ENCODE data around the gene RPS6KB1. TPM values are rescaled to one million over a fixed set of nuclear protein-coding genes. Genes with fewer than 3 reads are reported as not detected.
A peak's percentile ranks its signal among the peaks of the same experiment; 100 is the strongest.

Gene RPS6KB1
- total and polyA plus RNA-seq, 9 of the 15 experiments (the other 6 are each of a cell fraction or from before 2014, with no cell fraction given), result 8.8 to 60.7 (median 35.1) TPM

DNA sequence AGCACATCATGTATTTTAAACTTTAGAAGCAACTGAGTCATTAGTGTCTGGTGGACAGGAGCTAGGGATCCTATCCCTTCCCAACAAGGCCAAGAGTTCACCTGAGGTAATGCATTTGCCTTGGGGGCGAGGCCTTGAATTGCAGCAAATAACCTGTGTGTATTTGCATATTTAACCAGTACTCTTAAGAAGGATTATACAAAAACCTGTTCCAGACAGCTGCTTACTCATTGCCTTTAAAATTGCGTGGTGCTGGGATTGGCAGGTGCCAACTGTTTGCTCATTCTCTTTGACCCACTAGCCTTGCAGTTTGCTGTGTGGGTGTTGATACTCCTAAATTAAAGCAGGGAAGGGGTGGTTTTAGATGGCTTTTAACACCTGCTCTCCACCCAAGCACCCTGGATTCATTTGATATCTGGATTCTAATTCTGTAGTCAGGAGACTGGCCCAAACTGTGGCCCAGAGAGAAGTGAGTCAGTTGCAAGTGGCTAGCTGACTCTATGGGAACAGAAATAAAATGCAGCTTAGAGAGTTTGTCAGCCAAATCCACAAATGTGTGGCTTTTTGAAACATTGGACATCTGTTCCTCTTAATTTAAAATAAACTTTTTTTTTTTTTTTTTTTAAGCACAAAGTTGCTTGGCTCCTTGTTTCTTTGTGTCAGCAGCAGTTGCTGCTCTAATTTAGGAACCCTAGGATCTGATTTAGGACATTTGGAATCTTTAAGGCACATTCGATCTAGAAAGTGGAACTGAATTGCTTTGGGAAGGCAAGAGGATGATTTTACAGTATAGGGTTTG is 47.1 kb upstream of the RPS6KB1 start (continued):
- TF ChIP-seq KAT7 (CRISPR knock-in tag; IDR thresholded peaks at IDR 0.05; ENCODE audit: borderline replicate concordance), result no peak; the same call in 1 of the 2 replicates
- no peak for TF ChIP-seq POLR3A (IDR thresholded peaks at IDR 0.05; ENCODE audit: borderline replicate concordance, extremely low read depth, insufficient read depth, insufficient read length)
- TF ChIP-seq MIER1 (IDR thresholded peaks at IDR 0.05; ENCODE audit: low read depth), result no peak
- no peak for TF ChIP-seq ZNF224 (CRISPR knock-in tag; IDR thresholded peaks at IDR 0.05)
- TF ChIP-seq, protein P1, sequence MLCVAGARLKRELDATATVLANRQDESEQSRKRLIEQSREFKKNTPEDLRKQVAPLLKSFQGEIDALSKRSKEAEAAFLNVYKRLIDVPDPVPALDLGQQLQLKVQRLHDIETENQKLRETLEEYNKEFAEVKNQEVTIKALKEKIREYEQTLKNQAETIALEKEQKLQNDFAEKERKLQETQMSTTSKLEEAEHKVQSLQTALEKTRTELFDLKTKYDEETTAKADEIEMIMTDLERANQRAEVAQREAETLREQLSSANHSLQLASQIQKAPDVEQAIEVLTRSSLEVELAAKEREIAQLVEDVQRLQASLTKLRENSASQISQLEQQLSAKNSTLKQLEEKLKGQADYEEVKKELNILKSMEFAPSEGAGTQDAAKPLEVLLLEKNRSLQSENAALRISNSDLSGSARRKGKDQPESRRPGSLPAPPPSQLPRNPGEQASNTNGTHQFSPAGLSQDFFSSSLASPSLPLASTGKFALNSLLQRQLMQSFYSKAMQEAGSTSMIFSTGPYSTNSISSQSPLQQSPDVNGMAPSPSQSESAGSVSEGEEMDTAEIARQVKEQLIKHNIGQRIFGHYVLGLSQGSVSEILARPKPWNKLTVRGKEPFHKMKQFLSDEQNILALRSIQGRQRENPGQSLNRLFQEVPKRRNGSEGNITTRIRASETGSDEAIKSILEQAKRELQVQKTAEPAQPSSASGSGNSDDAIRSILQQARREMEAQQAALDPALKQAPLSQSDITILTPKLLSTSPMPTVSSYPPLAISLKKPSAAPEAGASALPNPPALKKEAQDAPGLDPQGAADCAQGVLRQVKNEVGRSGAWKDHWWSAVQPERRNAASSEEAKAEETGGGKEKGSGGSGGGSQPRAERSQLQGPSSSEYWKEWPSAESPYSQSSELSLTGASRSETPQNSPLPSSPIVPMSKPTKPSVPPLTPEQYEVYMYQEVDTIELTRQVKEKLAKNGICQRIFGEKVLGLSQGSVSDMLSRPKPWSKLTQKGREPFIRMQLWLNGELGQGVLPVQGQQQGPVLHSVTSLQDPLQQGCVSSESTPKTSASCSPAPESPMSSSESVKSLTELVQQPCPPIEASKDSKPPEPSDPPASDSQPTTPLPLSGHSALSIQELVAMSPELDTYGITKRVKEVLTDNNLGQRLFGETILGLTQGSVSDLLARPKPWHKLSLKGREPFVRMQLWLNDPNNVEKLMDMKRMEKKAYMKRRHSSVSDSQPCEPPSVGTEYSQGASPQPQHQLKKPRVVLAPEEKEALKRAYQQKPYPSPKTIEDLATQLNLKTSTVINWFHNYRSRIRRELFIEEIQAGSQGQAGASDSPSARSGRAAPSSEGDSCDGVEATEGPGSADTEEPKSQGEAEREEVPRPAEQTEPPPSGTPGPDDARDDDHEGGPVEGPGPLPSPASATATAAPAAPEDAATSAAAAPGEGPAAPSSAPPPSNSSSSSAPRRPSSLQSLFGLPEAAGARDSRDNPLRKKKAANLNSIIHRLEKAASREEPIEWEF (CRISPR knock-in tag; IDR thresholded peaks at IDR 0.05), result no peak
- TF ChIP-seq, protein P2, sequence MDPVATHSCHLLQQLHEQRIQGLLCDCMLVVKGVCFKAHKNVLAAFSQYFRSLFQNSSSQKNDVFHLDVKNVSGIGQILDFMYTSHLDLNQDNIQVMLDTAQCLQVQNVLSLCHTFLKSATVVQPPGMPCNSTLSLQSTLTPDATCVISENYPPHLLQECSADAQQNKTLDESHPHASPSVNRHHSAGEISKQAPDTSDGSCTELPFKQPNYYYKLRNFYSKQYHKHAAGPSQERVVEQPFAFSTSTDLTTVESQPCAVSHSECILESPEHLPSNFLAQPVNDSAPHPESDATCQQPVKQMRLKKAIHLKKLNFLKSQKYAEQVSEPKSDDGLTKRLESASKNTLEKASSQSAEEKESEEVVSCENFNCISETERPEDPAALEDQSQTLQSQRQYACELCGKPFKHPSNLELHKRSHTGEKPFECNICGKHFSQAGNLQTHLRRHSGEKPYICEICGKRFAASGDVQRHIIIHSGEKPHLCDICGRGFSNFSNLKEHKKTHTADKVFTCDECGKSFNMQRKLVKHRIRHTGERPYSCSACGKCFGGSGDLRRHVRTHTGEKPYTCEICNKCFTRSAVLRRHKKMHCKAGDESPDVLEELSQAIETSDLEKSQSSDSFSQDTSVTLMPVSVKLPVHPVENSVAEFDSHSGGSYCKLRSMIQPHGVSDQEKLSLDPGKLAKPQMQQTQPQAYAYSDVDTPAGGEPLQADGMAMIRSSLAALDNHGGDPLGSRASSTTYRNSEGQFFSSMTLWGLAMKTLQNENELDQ (CRISPR knock-in tag; IDR thresholded peaks at IDR 0.05; ENCODE audit: borderline replicate concordance), result no peak
- TF ChIP-seq, protein P3, sequence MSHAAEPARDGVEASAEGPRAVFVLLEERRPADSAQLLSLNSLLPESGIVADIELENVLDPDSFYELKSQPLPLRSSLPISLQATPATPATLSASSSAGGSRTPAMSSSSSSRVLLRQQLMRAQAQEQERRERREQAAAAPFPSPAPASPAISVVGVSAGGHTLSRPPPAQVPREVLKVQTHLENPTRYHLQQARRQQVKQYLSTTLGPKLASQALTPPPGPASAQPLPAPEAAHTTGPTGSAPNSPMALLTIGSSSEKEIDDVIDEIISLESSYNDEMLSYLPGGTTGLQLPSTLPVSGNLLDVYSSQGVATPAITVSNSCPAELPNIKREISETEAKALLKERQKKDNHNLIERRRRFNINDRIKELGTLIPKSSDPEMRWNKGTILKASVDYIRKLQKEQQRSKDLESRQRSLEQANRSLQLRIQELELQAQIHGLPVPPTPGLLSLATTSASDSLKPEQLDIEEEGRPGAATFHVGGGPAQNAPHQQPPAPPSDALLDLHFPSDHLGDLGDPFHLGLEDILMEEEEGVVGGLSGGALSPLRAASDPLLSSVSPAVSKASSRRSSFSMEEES (CRISPR knock-in tag; IDR thresholded peaks at IDR 0.05), result no peak
- TF ChIP-seq, protein P4, sequence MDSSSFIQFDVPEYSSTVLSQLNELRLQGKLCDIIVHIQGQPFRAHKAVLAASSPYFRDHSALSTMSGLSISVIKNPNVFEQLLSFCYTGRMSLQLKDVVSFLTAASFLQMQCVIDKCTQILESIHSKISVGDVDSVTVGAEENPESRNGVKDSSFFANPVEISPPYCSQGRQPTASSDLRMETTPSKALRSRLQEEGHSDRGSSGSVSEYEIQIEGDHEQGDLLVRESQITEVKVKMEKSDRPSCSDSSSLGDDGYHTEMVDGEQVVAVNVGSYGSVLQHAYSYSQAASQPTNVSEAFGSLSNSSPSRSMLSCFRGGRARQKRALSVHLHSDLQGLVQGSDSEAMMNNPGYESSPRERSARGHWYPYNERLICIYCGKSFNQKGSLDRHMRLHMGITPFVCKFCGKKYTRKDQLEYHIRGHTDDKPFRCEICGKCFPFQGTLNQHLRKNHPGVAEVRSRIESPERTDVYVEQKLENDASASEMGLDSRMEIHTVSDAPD (CRISPR knock-in tag; IDR thresholded peaks at IDR 0.05), result no peak
- TF ChIP-seq BHLHE40 (IDR thresholded peaks at IDR 0.05; ENCODE audit: low read length), result no peak; the same call in 1 of the 2 replicates
- no peak for TF ChIP-seq XRCC5 (IDR thresholded peaks at IDR 0.05; ENCODE audit: low read depth, low read length)
- no peak for TF ChIP-seq SAFB2 (IDR thresholded peaks at IDR 0.05; ENCODE audit: borderline replicate concordance, low read depth, low read length, severe bottlenecking)
- TF ChIP-seq ZBED1 (IDR thresholded peaks at IDR 0.05), result 0 out of 2 replicates have a peak, but pooled peaks have one; percentile 40
- TF ChIP-seq FOS (IDR thresholded peaks at IDR 0.05; ENCODE audit: extremely low read depth, insufficient read length), result no peak
- TF ChIP-seq NFE2 (IDR thresholded peaks at IDR 0.05; ENCODE audit: low read depth), result 0 out of 2 replicates have a peak, but pooled peaks have one; percentile 2
- TF ChIP-seq, protein P5, sequence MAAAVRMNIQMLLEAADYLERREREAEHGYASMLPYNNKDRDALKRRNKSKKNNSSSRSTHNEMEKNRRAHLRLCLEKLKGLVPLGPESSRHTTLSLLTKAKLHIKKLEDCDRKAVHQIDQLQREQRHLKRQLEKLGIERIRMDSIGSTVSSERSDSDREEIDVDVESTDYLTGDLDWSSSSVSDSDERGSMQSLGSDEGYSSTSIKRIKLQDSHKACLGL (CRISPR knock-in tag; IDR thresholded peaks at IDR 0.05; ENCODE audit: borderline replicate concordance, poor library complexity, severe bottlenecking), result no peak
- 0 out of 2 replicates have a peak, but pooled peaks have one; percentile 11 for TF ChIP-seq POLR2A (conservative IDR thresholded peaks at IDR 0.05)
